HG02973 (cell line): Measurements from ENCODE around the gene ARVCF.
A peak's percentile ranks its signal among the peaks of the same experiment; 100 is the strongest.

Source experiments
- ATAC-seq: cut with Tn5 transposase; IDR thresholded peaks from one replicate; pipeline ENCODE4 v1.9.1; 2021; ENCODE audit warnings: moderate library complexity; ENCODE audit not compliant: unreplicated experiment

The ARVCF gene

DNA sequence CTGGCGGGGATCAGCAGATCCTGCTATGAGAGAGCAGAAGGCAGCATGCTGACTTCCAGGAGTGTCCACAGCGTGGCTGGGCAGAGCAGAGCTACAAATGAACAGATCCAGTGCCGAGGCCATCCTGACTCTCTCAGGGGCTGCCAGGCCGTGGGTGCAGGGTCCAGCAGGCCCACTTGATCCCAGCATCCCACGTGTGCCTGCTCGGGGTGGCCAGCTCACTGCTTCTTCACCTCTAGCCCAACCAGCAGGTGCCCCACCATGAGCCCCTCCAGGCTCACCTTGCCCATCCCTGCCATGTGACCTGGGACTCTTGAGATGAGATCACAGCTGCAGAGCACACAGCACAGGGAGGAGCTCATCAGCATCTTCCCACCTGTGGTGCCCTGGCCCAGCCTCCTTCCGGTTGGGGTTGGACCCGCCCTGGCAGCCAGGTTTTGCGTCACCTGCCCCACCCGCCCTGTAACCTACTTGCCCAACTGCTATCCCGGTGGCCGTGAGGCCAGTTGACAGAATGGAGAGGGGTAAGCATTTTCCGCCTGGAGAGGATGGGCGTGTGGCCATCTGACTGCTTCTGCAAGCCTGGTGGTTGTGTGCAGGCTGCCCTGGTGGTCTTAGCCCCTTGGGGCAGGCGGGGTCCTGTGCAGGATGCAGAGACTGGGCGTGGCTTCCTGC is 15.2 kb upstream of the ARVCF start:
- ATAC-seq: no peak

DNA sequence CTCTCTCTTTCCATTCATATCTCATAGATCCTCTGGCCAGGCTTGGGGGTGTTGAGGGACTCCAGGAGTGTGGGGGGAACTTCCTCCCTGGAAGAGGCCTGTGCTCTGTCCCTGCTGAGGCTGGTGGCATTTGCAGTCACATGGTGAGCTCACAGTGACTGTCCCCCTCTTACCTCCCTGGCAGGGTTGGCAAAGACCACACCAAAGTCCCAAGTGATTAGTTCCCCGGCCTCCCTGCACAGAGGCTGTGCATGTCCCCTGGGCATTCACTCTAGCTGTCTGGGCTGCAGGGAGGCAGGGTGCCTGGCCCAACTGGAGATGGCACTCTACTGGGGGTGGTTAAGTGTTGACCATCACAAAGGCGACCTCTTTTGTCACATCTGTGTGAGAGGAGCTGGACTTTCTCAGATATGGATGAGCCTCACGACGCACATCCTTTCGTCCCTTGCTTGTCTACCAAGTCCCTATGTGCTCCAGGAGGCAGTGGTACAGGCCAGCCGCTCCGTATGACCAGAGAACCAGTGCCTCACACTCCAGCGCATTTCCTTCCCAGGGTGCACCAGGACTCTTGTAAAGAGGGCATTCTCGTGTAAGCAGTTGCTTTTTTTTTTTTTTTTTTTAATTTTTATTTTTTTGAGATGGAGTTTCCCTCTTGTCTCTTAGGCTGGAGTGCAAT is 13.1 kb upstream of the ARVCF start:
- no peak for ATAC-seq

DNA sequence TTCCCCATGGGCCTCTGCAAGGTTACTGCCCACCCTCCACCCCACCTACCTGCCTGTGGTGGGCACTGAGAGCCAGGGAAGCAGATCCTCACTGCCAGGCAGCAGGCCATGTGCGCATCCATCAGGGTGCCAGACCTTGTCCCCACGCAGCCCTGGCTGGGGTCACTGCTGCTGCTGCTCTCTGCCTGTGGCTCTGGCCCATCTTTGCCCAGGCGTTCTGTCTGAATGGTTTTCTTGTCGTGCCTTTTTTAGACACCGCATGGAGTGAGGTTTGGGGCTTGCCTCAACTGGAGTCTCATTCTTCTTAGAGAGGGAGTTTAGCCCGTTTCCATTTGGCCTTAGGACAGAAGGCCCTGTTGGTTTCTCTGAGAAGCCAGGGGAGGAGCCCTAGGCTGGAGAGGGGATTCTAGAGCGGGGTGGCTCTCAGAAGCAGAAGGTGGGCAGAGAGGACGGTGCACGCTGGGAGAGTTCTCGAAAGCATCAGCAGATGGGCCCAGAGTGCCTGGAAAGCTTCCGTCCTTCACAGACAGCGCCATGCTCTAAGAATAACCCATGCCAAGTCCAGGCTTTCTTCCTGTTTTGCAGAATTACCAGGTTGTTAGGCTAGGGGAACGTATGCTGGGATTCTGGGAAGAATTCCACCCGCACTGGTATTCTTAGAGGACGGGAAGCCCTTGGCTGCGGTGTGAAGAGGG is 12.4 kb upstream of the ARVCF start:
- no peak for ATAC-seq

DNA sequence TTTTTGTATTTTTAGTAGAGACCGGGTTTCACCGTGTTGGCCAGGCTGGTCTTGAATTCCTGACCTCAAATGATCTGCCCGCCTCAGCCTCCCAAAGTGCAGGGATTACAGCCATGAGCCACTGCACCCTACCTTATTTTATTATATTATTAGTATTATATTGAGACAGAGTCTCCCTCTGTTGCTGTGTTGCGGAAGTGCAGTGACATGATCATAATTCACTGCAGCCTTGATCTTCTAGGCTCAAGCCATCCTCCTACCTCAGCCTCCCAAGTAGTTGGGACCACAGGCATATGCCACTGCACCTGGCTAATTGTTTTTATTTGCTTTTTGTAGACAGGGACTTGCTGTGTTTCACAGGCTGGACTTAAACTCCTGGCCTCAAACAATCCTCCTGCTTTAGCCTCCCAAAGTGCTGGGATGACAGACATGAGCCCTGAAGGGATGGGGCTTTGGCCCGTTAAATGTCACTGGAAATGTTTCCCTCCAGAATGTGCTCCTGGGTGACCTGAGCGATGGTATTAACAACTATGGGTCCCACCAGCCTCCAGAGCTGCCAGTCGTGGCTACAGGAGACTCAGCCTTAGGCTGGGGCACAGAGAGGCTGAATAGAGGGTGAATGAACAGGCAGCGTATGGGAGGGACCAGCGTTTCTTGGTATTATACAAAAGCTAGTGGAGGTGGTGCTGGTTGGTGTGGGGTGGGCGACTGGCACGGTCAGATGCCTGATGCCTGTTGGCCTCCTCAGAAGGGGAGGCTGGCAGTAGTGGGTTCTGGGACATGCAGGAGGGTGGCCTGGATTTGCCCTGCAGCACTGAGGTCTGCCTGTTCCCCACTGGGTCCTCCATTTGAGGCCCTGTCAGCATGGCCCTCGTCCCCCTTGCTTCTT is 11.6 kb upstream of the ARVCF start:
- no peak for ATAC-seq

DNA sequence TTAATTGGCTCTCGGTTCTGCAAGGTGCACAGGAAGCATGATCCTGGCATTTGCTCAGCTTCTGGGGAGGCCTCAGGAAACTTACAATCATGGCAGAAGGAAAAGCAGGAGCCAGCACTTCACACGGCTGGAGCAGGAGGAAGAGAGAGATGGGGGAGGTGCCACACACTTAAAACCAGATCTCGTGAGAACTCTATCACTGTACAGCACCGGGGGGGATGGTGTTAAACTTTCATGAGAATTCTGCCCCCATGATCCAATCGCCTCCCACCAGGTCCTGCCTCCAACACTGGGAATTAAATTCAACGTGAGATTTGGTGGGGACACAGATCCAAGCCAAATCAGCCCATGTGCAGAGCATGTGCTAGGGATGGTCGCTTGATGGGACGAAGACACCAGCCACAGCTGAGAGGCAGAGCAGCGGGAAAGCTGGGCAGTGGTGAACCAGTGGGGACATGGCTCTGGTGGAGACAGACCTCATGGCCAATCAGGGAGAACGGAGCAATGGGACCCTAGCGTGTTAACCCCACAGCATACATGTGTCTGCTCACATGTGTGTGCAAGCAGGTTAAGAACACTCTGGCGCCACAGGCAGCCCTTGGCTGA is 10.5 kb upstream of the ARVCF start:
- no peak for ATAC-seq

DNA sequence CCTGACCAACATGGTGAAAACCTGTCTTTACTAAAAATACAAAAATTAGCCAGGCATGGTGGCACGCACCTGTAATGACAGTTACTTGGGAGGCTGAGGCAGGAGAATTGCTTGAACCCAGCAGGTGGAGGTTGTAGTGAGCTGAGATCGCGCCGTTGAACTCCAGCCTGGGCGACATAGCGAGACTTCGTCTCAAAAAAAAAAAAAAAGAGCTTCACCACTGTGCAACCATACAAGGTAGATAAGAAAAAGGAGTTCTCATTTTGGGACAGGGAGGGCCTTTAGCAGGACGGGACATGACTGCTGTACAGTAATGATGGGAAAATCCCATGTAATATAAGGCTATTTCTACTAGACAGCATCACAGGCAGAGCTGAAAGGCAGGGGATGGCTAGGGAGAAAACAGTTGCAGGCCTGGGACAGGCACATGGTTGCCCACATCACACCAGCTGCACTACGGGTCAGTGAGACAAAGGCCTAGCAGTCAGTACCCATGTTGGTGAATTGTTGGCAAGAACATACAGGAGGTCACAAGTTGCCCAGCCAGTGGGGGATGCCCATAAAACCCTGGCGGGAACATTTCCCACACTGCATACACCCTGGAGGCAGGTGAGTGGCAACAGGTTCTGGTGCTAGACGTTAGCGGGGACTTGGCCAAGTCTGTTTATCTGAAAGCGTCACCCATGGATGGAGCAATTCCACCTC is 9.7 kb upstream of the ARVCF start:
- no peak for ATAC-seq

DNA sequence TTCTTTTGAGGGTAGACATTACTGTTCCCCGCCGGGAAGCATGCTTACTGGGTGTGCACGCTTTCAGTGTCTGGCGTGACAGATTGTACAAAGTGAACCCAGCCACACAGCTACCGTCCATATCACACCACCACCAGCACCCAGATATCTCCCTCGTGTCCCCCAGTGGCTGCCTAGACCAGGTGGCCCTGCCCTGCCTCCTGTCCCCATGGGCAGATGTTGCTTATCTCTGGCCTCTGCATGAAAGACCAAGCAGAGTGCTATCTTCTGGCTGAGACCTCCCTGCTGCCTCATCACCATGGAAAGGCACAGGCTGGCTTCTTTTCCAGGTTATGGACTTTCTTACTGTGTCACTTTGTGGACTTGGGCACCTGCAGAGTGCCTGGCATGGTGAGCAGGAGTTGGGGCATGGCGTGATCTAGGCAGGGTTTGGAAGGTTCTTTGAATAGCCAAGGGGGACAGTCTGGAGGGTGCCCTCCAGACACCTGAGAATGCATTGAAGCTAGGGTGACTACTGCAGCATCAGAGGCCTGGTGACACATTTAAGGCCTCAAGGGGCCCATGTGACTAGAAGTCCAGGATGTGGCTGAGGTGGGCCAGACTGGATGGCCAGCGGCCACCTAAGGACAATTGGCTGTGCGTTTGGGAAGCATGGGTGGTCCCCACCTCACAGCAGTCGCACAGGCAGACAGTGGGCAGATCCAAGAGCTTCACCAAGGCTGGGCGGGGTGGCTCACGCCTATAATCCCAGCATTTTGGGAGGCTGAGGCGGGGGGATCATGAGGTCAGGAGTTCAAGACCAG is 9.0 kb upstream of the ARVCF start:
- ATAC-seq: no peak

GRCh38 chr22:20024650-20025397 is 8.2 kb upstream of the ARVCF start:
- ATAC-seq: no peak

- no peak for ATAC-seq
Measured at GRCh38 chr22:20024225-20024624, 7.6 kb upstream of the ARVCF start.

- ATAC-seq: no peak
Measured at GRCh38 chr22:20022978-20023613, 6.5 kb upstream of the ARVCF start.

- ATAC-seq: no peak
Measured at GRCh38 chr22:20022231-20022977, 5.8 kb upstream of the ARVCF start.

DNA sequence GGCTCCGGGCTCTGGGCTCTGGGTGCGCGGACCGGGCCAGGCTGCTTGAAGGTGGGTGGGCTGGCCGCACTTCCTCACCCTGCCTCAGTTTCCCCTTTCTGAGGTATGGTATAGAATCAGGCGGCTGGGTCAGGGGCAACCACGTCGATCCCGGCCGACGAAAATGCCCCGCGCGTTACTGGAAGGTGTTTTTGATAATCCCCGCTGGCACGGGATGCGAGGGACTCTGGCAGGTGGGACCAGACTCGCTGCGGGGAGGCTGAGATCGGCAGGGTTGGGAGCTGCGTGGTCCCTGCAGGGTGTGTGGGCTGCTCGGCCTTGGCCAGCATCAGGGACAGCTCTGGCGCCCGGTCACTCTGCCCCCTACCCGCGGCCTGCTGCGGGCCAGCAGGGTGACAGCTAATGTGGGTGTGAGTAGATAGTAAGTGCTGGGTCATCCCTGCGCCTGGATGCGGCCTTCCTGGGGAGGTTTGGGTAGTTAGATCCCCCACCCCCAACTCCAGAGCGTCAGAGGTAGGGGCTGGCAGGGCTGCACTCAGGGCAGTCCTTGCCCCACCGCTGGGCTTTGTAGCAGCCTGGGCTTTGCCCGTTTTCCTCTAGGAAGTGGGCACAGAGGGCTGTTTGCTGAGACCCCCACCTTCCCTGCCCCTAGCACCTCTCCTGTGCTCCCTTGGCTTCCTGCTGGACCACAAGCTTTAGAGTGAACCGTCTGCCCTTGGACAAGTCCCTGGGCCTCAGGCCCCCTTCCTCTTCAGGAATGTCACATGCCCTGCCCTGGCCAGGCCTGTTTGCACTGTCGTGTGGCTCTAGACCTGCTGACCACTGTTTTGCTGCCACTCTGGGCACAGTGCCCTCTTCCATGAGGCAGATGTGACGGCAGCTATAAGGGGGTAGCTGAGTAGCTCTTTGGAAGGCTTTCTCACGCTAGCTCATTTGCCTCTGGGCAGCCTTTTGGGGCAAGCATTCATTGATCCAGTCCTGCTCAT is 4.9 kb upstream of the ARVCF start:
- ATAC-seq: no peak

DNA sequence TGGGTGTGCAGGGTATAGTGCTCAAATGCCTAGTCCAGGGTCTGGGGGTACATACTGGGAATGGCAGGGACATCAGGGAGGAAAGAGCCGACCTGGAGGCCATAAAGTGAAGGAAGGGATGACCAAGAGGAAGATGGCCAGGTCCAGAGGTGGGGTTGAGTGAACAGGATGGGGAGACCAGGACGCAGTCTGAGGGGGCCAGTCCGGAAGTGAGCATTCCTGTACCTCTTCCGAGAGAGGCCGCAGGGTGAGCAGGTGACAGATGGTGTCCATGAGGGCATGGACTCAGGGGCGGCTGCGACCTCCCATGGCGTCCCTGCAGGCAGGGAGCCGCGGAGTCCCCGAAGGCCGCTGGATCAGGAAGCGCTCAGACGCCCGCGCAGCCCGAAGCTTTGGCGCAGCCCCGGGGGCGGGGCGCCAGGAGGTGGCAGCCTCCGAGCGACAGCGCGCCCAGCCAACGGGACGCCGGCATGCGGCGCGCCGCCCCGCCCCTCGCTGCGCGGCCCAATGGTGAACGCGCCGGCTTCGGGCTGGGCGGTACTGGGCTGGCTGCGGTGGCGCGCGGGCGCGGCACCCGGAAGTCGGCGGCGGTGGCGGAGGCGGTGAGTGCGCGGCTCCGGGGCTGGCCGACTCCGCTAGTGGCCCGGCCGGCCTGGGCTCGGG is 4.0 kb upstream of the ARVCF start, which contains the start of gene TANGO2:
TANGO2 (plus strand) TSS at position 578 of the 663 bp plus-strand sequence. CDS start 15,689 bp downstream, outside the sequence.
- ATAC-seq: peak; percentile 62

- no peak for ATAC-seq
Measured at GRCh38 chr22:20019661-20020532, 3.3 kb upstream of the ARVCF start.

DNA sequence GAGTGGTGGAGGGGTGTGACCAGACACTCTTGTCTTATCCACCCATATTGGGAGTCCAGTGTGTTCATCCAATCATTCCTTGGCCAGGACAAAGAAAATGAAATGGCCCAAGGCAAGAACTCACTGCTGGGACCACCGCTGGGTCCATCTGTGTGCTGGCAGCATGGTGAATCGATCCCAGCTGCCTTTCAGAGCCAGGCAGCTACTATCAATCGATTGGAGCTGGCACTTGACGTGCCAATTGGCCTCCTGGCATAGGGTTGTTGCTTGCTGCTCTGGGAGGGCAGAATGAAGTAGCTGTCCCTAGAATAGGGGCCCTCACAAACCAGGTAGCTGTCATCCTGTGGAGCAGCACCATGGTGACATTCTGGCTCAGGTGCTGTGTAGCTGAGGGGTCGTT is 1.4 kb upstream of the ARVCF start:
- ATAC-seq: no peak
